HepG2 (cell line): ENCODE measurements around the gene SAE1. TPM values are rescaled to one million over a fixed set of nuclear protein-coding genes. Genes with fewer than 3 reads are reported as not detected.

Source experiments
- AGO1 ChIP-seq: fragments of 200-400 bp; formaldehyde crosslinking; IDR thresholded peaks from 2 replicates; pipeline ENCODE4 v1.6.1; 2017; ENCODE audit warnings: mild to moderate bottlenecking, low read depth, low read length, moderate library complexity; ENCODE audit not compliant: poor library complexity, severe bottlenecking
- ASH2L ChIP-seq: fragments of 300-600, 200-600 bp; sonication (generic); IDR thresholded peaks from 2 replicates; pipeline ENCODE4 v1.7.0; 2017; ENCODE audit warnings: low read depth, mild to moderate bottlenecking, moderate library complexity, mixed read lengths, low read length; ENCODE audit not compliant: insufficient read length
- BRD4 ChIP-seq: sonication (generic); formaldehyde crosslinking; IDR thresholded peaks from 2 replicates; pipeline ENCODE4 v1.4.0; 2020; ENCODE audit warnings: missing genetic modification reagents
- DMAP1 ChIP-seq: IDR thresholded peaks from 2 replicates; pipeline ENCODE4 v1.6.1; 2016
- FOSL2 ChIP-seq: sonication (generic); formaldehyde crosslinking; IDR thresholded peaks from 2 replicates; pipeline ENCODE4 v1.4.0; 2020; ENCODE audit warnings: missing genetic modification reagents
- HMG20B ChIP-seq: conservative IDR thresholded peaks from 2 replicates; pipeline ENCODE4 v1.6.1; 2016; ENCODE audit warnings: missing genetic modification reagents, missing compliant biosample characterization
- HNRNPL ChIP-seq: fragments of 200-400 bp; formaldehyde crosslinking; IDR thresholded peaks from 2 replicates; pipeline ENCODE4 v1.6.1; 2017; ENCODE audit warnings: mild to moderate bottlenecking, low read depth, low read length
- HNRNPLL ChIP-seq: fragments of 200-400 bp; formaldehyde crosslinking; IDR thresholded peaks from 2 replicates; pipeline ENCODE4 v1.6.1; 2017; ENCODE audit warnings: mild to moderate bottlenecking, low read depth, low read length; ENCODE audit not compliant: poor library complexity, severe bottlenecking
- KDM2A ChIP-seq: sonication (generic); formaldehyde crosslinking; IDR thresholded peaks from 2 replicates; pipeline ENCODE4 v1.4.0; 2020; ENCODE audit warnings: low read depth, missing genetic modification reagents, borderline replicate concordance
- MTF1 ChIP-seq: sonication (generic); formaldehyde crosslinking; IDR thresholded peaks from 2 replicates; pipeline ENCODE4 v1.5.0; 2020; ENCODE audit warnings: missing genetic modification reagents
- MYPOP ChIP-seq: sonication (generic); formaldehyde crosslinking; IDR thresholded peaks from 2 replicates; pipeline ENCODE4 v1.8.1; 2023; ENCODE audit warnings: mild to moderate bottlenecking, moderate library complexity, missing genetic modification reagents
- NR2F6 ChIP-seq, 2 experiments: IDR thresholded peaks; 2 replicates each; pipeline ENCODE4 v1.6.1; 2016; ENCODE audit warnings: antibody characterized with exemption in 1 of 2, mild to moderate bottlenecking in 1 of 2
- SP5 ChIP-seq: IDR thresholded peaks from 2 replicates; pipeline ENCODE4 v1.6.1; 2016; ENCODE audit warnings: low read depth, borderline replicate concordance
- SRF ChIP-seq: IDR thresholded peaks from 2 replicates; pipeline ENCODE4 v1.6.1; 2011; ENCODE audit warnings: mild to moderate bottlenecking, low read depth, low read length, moderate library complexity
- TAF1 ChIP-seq: sonication (generic); formaldehyde crosslinking; IDR thresholded peaks from 2 replicates; pipeline ENCODE4 v1.4.0; 2020; ENCODE audit warnings: missing genetic modification reagents
- TBX2 ChIP-seq: sonication (generic); formaldehyde crosslinking; IDR thresholded peaks from 2 replicates; pipeline ENCODE4 v1.5.0; 2020; ENCODE audit warnings: missing genetic modification reagents, mild to moderate bottlenecking, borderline replicate concordance
- TRIM22 ChIP-seq: fragments of 450-650 bp; IDR thresholded peaks from 2 replicates; pipeline ENCODE4 v1.6.1; 2017
- ZFX ChIP-seq: sonication (generic); formaldehyde crosslinking; IDR thresholded peaks from 2 replicates; pipeline ENCODE4 v1.4.0; 2020; ENCODE audit warnings: mild to moderate bottlenecking, low read depth, missing genetic modification reagents, moderate library complexity
- ZNF331 ChIP-seq: sonication (generic); formaldehyde crosslinking; IDR thresholded peaks from 2 replicates; pipeline ENCODE4 v1.4.0; 2020; ENCODE audit warnings: missing genetic modification reagents
- ZNF350 ChIP-seq: sonication (generic); formaldehyde crosslinking; IDR thresholded peaks from 2 replicates; pipeline ENCODE4 v1.4.0; 2020; ENCODE audit warnings: mild to moderate bottlenecking, low read depth, missing genetic modification reagents, borderline replicate concordance
- ZNF431 ChIP-seq: sonication (generic); formaldehyde crosslinking; IDR thresholded peaks from 2 replicates; pipeline ENCODE4 v1.9.0; 2022; ENCODE audit warnings: missing genetic modification reagents, low read depth, mild to moderate bottlenecking, borderline replicate concordance
- ZNF564 ChIP-seq: sonication (generic); formaldehyde crosslinking; IDR thresholded peaks from 2 replicates; pipeline ENCODE4 v1.8.1; 2023; ENCODE audit warnings: mild to moderate bottlenecking, missing genetic modification reagents
- ZNF709 ChIP-seq: sonication (generic); formaldehyde crosslinking; IDR thresholded peaks from 2 replicates; pipeline ENCODE4 v1.5.0; 2020; ENCODE audit warnings: mild to moderate bottlenecking, missing genetic modification reagents
- ZNF724P ChIP-seq: sonication (generic); formaldehyde crosslinking; IDR thresholded peaks from 2 replicates; pipeline ENCODE4 v1.8.0; 2022; ENCODE audit warnings: missing genetic modification reagents, borderline replicate concordance
- ZNF740 ChIP-seq: sonication (generic); formaldehyde crosslinking; IDR thresholded peaks from 2 replicates; pipeline ENCODE4 v1.4.0; 2020; ENCODE audit warnings: missing genetic modification reagents
- ZNF772 ChIP-seq: sonication (generic); formaldehyde crosslinking; IDR thresholded peaks from 2 replicates; pipeline ENCODE4 v1.5.0; 2020; ENCODE audit warnings: mild to moderate bottlenecking, missing genetic modification reagents
- ZNF773 ChIP-seq: sonication (generic); formaldehyde crosslinking; IDR thresholded peaks from 2 replicates; pipeline ENCODE4 v1.4.0; 2020; ENCODE audit warnings: missing genetic modification reagents, borderline replicate concordance
- ZSCAN25 ChIP-seq: sonication (generic); formaldehyde crosslinking; IDR thresholded peaks from 2 replicates; pipeline ENCODE4 v1.8.0; 2022; ENCODE audit warnings: mild to moderate bottlenecking, missing genetic modification reagents
- polyA plus RNA-seq, 8 experiments: library from polyadenylated mRNA; depleted of rRNA in 3 of 8; stranded (reverse) in 7 of 8; unstranded in 1 of 8; fragments of >200 nt; fragmentation: Illumina TruSeq in 4 of 8; extraction: Trizol in 4 of 8; gene quantifications; 2 replicates each; pipeline versions ENCODE4 v1.2.1 to v1.2.3, GENCODE V29; 2011 to 2016; ENCODE audit warnings: low read depth in 4 of 8, missing spikeins in 1 of 8, mixed read lengths in 1 of 8; ENCODE audit not compliant: insufficient read depth in 1 of 8
- total RNA-seq, 5 experiments: library from RNA; depleted of rRNA; stranded (reverse); fragments of >200 nt; fragmentation: Illumina TruSeq; extraction: Trizol; gene quantifications; 2 replicates each; pipeline ENCODE4 v1.2.3, GENCODE V29; 2016; ENCODE audit warnings: low read depth in 1 of 5

The SAE1 gene
- total and polyA plus RNA-seq, 2 of the 13 experiments (the other 11 are each of a cell fraction or from before 2014, with no cell fraction given) = 87.6 to 197 TPM

- TF ChIP-seq TRIM22 (no peak), TBX2 (CRISPR knock-in tag) (peak; percentile 34; the same call in 1 of the 2 replicates), KDM2A (CRISPR knock-in tag) (peak; percentile 47; the same call in 1 of the 2 replicates), HNRNPL (peak; percentile 84), ZNF564 (CRISPR knock-in tag) (no peak), HMG20B (CRISPR knock-in tag) (0 out of 2 replicates have a peak, but pooled peaks have one; percentile 14), ZNF740 (CRISPR knock-in tag) (peak; percentile 73; the same call in 1 of the 2 replicates), ZNF709 (peak; percentile 81; the same call in 1 of the 2 replicates), NR2F6 (IDR thresholded peaks at IDR 0.05) (no peak), NR2F6 (CRISPR knock-in tag; IDR thresholded peaks at IDR 0.05) (peak; percentile 47; the same call in 1 of the 2 replicates), ZNF772 (CRISPR knock-in tag) (peak; percentile 20; the same call in 1 of the 2 replicates), MYPOP (CRISPR knock-in tag) (no peak), ZNF350 (CRISPR knock-in tag) (no peak), ZSCAN25 (CRISPR knock-in tag) (0 out of 2 replicates have a peak, but pooled peaks have one; percentile 27), BRD4 (0 out of 2 replicates have a peak, but pooled peaks have one; percentile 54), DMAP1 (CRISPR knock-in tag) (0 out of 2 replicates have a peak, but pooled peaks have one; percentile 27), SRF (no peak), ASH2L (peak; percentile 24), HNRNPLL (peak; percentile 17), MTF1 (0 out of 2 replicates have a peak, but pooled peaks have one; percentile 9), ZFX (CRISPR knock-in tag) (peak; percentile 75), ZNF773 (CRISPR knock-in tag) (0 out of 2 replicates have a peak, but pooled peaks have one; percentile 45), SP5 (CRISPR knock-in tag) (peak; percentile 80; the same call in 1 of the 2 replicates), ZNF724P (CRISPR knock-in tag) (0 out of 2 replicates have a peak, but pooled peaks have one; percentile 50), FOSL2 (CRISPR knock-in tag) (peak; percentile 42; the same call in 1 of the 2 replicates), TAF1 (CRISPR knock-in tag) (peak; percentile 64; the same call in 1 of the 2 replicates), AGO1 (peak; percentile 56), ZNF431 (0 out of 2 replicates have a peak, but pooled peaks have one; percentile 35), ZNF331 (CRISPR knock-in tag) (0 out of 2 replicates have a peak, but pooled peaks have one; percentile 28)
Observed at GRCh38 chr19:47228168-47228936, 97.7 kb downstream of the SAE1 start (continued).
